SK-N-MC (cell line): Measurements from ENCODE around the gene LINS1.

Experiments
- EZH2 ChIP-seq: fragments of 200-600 bp; sonication (generic); IDR thresholded peaks from one replicate; pipeline ENCODE4 v1.6.1; 2017; ENCODE audit warnings: antibody characterized with exemption
- FOXP2 ChIP-seq: optimal IDR thresholded peaks from 2 replicates; pipeline ENCODE3; 2011; ENCODE audit warnings: mild to moderate bottlenecking, moderate library complexity; ENCODE audit not compliant: insufficient read depth; ENCODE audit errors: extremely low read length, control extremely low read depth
- POLR2AphosphoS5 ChIP-seq: IDR thresholded peaks from 2 replicates; pipeline ENCODE4 v1.6.1; 2012; ENCODE audit warnings: mild to moderate bottlenecking, low read depth, low read length, borderline replicate concordance

GRCh38 chr15:100596792-100597191 is 5.2 kb downstream of the LINS1 start:
- TF ChIP-seq EZH2, result no peak
- no peak for TF ChIP-seq POLR2AphosphoS5
- TF ChIP-seq FOXP2, result no peak
